ENCODE measurements around the gene RBM18.

Gene RBM18

GRCh38 chr9:122201641-122202040 is 63.0 kb downstream of the RBM18 start:
- DNase-seq: no peak

GRCh38 chr9:122200960-122201595 is 63.6 kb downstream of the RBM18 start:
- DNase-seq: no peak

- DNase-seq: no peak
These were observed 66.8 kb downstream of the RBM18 start for GRCh38 chr9:122197882-122198281.

GRCh38 chr9:122197426-122197825 is 67.2 kb downstream of the RBM18 start:
- DNase-seq: no peak

GRCh38 chr9:122195875-122196274 is 68.8 kb downstream of the RBM18 start:
- no peak for DNase-seq

- DNase-seq: no peak
These were observed 71.0 kb downstream of the RBM18 start for GRCh38 chr9:122193651-122194050.

GRCh38 chr9:122192914-122193525 is 71.6 kb downstream of the RBM18 start:
- no peak for DNase-seq

GRCh38 chr9:122192261-122192875 is 72.3 kb downstream of the RBM18 start:
- no peak for DNase-seq

- no peak for DNase-seq
These were observed 73.1 kb downstream of the RBM18 start for GRCh38 chr9:122191584-122191983.

GRCh38 chr9:122190597-122191381 is 73.9 kb downstream of the RBM18 start:
- no peak for DNase-seq

- no peak for DNase-seq
These were observed 76.3 kb downstream of the RBM18 start for GRCh38 chr9:122188369-122188768.
